HG02759 (cell line): ENCODE results near the gene SESN1.
"Not testable (repeated sequence)": the region's sequence is repeated elsewhere in the genome, so short reads cannot be mapped to it uniquely, and the experiment has no call there.

Experiments
- ATAC-seq: cut with Tn5 transposase; IDR thresholded peaks from one replicate; pipeline ENCODE4 v1.9.1; 2021; ENCODE audit warnings: mild to moderate bottlenecking, moderate library complexity; ENCODE audit not compliant: unreplicated experiment

The SESN1 gene

DNA sequence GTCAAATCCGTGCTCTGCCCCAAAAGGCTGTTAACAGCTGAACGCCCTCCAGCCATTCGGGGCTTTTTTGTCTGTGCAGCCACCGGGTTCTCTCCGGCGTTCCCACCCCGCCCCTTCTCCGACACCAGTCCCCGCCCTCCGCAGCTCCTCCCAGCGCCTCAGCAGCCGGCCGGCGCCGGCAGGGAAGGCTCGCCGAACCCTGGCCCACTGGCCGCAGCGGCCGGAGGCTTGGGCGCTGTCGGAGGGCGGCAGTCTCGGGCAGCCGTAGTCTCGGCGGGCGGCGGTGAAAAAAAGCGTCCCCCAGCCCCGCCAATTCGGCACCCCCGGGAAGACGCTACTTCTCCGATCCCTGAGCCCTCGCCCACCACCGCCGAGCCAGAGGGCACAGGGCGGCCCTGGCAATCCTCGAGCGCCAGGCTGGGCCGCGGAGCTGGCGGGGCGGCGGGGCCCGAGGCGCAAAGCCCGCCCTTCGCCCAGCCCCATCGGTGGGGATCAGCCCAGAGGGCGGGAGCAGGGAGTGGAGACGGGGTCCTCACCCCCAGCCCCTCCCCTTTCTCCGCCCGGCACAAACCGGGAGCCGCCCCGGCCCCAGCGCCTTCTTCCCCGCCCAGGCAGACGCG, at the start of gene SESN1:
SESN1 (minus strand) TSS at position 431 of the 620 bp plus-strand sequence. CDS start 773 bp downstream, outside the sequence.
- ATAC-seq: peak; percentile 75

GRCh38 chr6:109143191-109143590, 48.5 kb upstream of the SESN1 start:
- ATAC-seq: no peak

DNA sequence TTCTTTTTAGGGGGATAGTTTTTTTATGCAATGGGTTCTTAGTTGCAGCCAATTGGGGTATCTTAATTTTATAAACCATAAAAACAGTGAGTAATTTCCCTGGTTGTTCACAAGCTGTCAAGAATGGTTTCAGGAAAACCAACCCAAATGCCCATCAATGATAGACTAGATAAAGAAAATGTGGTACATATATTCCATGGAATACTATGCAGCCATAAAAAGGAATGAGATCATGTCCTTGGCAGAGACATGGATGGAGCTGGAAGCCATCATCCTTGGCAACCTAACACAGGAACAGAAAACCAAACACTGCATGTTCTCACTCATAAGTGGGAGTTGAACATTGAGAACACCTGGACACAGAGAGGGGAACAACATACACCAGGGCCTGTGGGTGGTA, 47.4 kb upstream of the SESN1 start:
- ATAC-seq: not testable (repeated sequence)

- ATAC-seq: no peak
Observed at GRCh38 chr6:109139109-109139508, 44.5 kb upstream of the SESN1 start.

DNA sequence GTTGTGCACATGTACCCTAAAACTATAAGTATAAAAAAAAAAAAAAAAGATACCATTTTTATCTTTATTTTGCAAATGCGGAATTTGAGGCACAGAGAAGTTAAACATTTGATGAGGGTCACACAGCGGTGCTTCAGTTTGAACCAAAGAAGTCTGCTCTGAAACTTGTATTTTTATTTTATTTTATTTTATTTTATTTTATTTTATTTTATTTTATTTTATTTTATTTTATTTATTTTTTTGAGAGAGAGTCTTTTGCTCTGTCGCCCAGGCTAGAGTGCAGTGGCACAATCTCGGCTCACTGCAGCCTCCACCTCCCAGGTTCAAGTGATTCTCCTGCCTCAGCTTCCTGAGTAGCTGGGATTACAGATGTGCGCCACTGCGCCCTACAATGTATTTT, 41.9 kb upstream of the SESN1 start:
- not testable (repeated sequence) for ATAC-seq

- ATAC-seq: not testable (repeated sequence)
Observed at GRCh38 chr6:109136039-109136438, 41.4 kb upstream of the SESN1 start.

GRCh38 chr6:109135600-109135999, 41.0 kb upstream of the SESN1 start:
- ATAC-seq: not testable (repeated sequence)

- no peak for ATAC-seq
Observed at GRCh38 chr6:109130065-109130464, 35.4 kb upstream of the SESN1 start.

- ATAC-seq: no peak
Observed at GRCh38 chr6:109125504-109125903, 30.9 kb upstream of the SESN1 start.

DNA sequence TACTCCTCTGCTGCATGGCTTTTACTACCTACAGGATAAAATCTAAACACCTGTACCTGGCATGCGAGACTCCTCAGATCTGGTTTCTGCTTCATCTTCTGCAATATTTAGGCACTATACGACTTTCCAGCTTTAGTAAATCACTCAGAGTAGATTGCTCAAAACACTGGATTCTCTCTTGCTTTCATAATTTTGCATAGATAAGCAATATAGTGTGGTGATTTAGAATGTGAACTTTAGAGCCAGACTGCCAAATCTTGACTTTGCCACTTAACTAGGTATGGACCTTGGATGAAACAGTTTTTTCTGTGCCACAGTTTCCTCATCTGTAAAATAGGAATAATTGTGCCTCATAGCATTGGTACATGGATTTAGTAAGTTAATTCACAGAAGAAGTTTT, 29.6 kb upstream of the SESN1 start:
- ATAC-seq: no peak

- no peak for ATAC-seq
Observed at GRCh38 chr6:109121411-109121810, 26.8 kb upstream of the SESN1 start.

- ATAC-seq: no peak
Observed at GRCh38 chr6:109118871-109119354, 24.3 kb upstream of the SESN1 start.

GRCh38 chr6:109118337-109118736, 23.7 kb upstream of the SESN1 start:
- ATAC-seq: no peak

DNA sequence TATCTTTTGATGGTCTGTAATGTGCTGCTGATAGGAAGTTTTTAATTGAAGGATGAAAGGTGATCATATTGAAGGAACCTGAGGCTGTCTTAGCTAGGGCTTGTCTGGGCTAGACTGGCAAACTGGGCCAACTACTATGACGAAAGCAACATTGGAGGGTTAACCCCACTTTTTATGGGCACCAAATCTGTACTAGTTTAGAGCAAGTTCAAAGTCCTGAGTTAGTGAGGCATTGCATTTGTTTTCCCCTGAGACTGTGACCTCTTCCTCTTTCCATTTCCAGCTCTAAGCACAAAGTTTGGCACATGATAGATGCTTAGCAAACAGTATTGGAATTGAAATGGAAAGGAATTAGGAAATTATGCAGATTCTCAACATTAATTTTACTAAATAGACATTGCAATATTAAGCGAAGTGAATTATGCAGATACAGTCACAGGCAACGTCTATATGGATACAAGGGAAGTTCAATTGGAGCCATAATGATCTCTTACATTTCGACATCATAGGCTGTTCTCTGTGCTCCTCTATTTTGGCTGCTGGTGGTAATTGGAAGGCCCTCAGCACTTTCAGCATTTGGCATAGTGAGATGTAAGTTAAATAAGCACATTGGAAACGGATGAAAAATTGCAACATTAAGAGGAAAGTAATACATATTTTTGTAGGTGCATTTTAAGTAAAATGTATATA, 22.8 kb upstream of the SESN1 start:
- peak; percentile 88 for ATAC-seq

- not testable (repeated sequence) for ATAC-seq
Observed at GRCh38 chr6:109112663-109113062, 18.0 kb upstream of the SESN1 start.

DNA sequence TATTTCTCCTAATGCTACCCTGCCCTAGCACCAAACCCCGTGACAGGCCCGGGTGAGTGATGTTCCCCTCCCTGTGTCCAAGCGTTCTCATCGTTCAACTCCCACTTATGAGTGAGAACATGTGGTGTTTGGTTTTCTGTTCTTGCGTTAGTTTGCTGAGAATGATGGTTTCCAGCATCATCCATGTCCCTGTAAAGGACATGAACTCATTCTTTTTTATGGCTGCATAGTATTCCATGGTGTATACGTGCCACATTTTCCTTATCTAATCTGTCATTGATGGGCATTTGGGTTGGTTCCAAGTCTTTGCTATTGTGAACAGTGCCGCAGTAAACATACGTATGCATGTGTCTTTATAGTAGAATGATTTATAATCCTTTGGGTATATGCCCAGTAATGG, 15.0 kb upstream of the SESN1 start:
- ATAC-seq: not testable (repeated sequence)

DNA sequence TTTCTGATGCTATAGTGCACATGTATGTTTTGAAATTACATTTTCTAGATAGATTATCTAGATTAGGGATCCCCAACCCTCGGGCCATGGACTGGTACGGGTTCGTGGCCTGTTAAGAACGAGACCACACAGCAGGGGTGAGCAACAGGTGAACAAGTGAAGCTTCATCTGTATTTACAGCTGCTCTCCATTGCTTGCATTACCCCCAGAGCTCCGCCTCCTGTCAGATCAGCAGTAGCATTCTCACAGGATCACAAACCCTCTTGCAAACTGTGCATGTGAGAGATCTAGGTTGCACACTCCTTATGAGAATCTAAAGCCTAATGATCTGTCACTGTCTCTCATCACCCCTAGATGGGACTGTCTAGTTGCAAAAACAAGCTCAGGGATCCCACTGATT, 11.0 kb upstream of the SESN1 start:
- no peak for ATAC-seq

DNA sequence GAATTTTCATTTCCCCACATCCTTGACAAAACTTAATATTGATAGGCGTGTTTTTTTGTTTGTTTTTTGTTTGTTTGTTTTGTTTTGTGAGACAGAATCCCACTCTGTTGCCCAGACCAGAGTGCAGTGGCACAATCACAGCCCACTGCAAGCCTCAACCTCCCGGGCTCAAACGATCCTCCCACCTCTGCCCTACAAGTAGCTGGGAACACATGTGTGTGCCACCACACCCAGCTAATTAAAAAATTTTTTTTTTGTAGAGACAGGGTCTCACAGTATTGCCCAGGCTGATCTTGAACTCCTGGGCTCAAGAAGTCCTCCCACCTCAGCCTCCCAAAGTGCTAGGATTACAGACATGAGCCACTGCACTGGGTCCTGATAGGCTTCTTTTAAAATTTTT, 9.9 kb upstream of the SESN1 start:
- ATAC-seq: no peak

GRCh38 chr6:109103942-109104341, 9.3 kb upstream of the SESN1 start:
- ATAC-seq: no peak

DNA sequence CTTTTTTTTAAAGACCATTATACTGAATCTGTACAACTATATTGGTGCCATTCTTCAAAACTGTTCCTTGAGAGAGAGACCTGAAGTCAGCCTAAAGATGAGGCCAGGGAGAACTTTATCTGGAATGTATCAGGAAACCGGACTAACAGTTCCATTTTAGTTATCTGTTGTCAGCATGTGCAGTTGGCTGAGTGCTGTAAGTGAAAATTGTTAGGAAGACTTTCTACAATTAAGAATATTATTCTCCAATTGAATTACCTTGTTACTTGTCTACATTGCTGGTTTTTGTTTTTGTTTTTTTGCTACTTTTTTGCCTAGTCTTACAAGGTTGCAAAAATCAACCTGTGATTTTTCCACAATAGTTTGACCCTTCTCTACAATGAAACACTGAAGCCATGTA, 8.1 kb upstream of the SESN1 start:
- no peak for ATAC-seq

- no peak for ATAC-seq
Observed at GRCh38 chr6:109097661-109098060, 3.0 kb upstream of the SESN1 start.

- no peak for ATAC-seq
Observed at GRCh38 chr6:109096208-109096607, 1.6 kb upstream of the SESN1 start.

- no peak for ATAC-seq
Observed at GRCh38 chr6:109095835-109096084, 1.1 kb upstream of the SESN1 start.
